GM23248 (cell line): Measurements from ENCODE around the gene FN1. TPM values are rescaled to one million over a fixed set of nuclear protein-coding genes. Genes with fewer than 3 reads are reported as not detected.
"Not testable (repeated sequence)": the region's sequence is repeated elsewhere in the genome, so short reads cannot be mapped to it uniquely, and the experiment has no call there.

ENCODE experiments used
- DNase-seq: peaks from one replicate; pipeline ENCODE4 v3.0.0-alpha.2; 2015
- H2AFZ ChIP-seq: fragments of 200-600 bp; sonication (generic); 2 replicates; pipeline ENCODE4 v1.6.1; 2016; ENCODE audit warnings: antibody characterized with exemption
- H3F3A ChIP-seq: fragments of 200-600 bp; sonication (generic); 2 replicates; pipeline ENCODE4 v1.6.1; 2016; ENCODE audit warnings: mild to moderate bottlenecking, antibody characterized with exemption, mixed run types; ENCODE audit not compliant: insufficient read depth
- H3K27ac ChIP-seq: fragments of 200-600 bp; sonication (generic); 2 replicates; pipeline ENCODE4 v1.5.1; 2016; ENCODE audit warnings: mild to moderate bottlenecking
- H3K27me3 ChIP-seq: fragments of 200-600 bp; sonication (generic); replicated peaks from 2 replicates; pipeline ENCODE4 v1.6.1; 2016; ENCODE audit warnings: mild to moderate bottlenecking; ENCODE audit not compliant: insufficient read depth
- H3K36me3 ChIP-seq: fragments of 200-600 bp; sonication (generic); 2 replicates; pipeline ENCODE4 v1.6.1; 2016; ENCODE audit warnings: low read depth, mild to moderate bottlenecking
- H3K4me1 ChIP-seq: fragments of 200-600 bp; sonication (generic); 2 replicates; pipeline ENCODE4 v1.6.1; 2016; ENCODE audit warnings: mild to moderate bottlenecking; ENCODE audit not compliant: insufficient read depth
- H3K4me2 ChIP-seq: fragments of 200-600 bp; sonication (generic); one replicate; pipeline ENCODE4 v1.6.1; 2016; ENCODE audit warnings: mild to moderate bottlenecking; ENCODE audit not compliant: unreplicated experiment
- H3K4me3 ChIP-seq: fragments of 200-600 bp; sonication (generic); 2 replicates; pipeline ENCODE4 v1.5.1; 2016; ENCODE audit warnings: mild to moderate bottlenecking
- H3K79me2 ChIP-seq: fragments of 200-600 bp; sonication (generic); 2 replicates; pipeline ENCODE4 v1.6.1; 2016; ENCODE audit warnings: mild to moderate bottlenecking; ENCODE audit not compliant: insufficient read depth
- H3K9ac ChIP-seq: fragments of 200-600 bp; sonication (generic); 2 replicates; pipeline ENCODE4 v1.6.1; 2016; ENCODE audit warnings: mild to moderate bottlenecking
- H3K9me2 ChIP-seq: fragments of 200-600 bp; sonication (generic); 2 replicates; pipeline ENCODE4 v1.6.1; 2016; ENCODE audit warnings: mixed run types, mild to moderate bottlenecking, moderate library complexity; ENCODE audit not compliant: insufficient read depth
- H3K9me3 ChIP-seq: fragments of 200-600 bp; sonication (generic); one replicate; pipeline ENCODE4 v1.6.1; 2017; ENCODE audit warnings: low read depth
- H4K20me1 ChIP-seq: fragments of 200-600 bp; sonication (generic); 2 replicates; pipeline ENCODE4 v1.6.0; 2016; ENCODE audit not compliant: insufficient read depth
- EZH2 ChIP-seq: fragments of 200-600 bp; sonication (generic); IDR thresholded peaks from 2 replicates; pipeline ENCODE4 v1.6.1; 2018; ENCODE audit warnings: antibody characterized with exemption, mild to moderate bottlenecking; ENCODE audit not compliant: insufficient read depth, poor library complexity, severe bottlenecking
- EZH2phosphoT487 ChIP-seq: fragments of 200-600 bp; sonication (generic); IDR thresholded peaks from 2 replicates; pipeline ENCODE4 v1.6.1; 2018; ENCODE audit warnings: antibody characterized with exemption, moderate library complexity, mild to moderate bottlenecking, low read depth; ENCODE audit not compliant: insufficient read depth
- WGBS, 2 experiments: methylation state at CpG; one replicate each; pipeline ENCODE4 v1.1.6; 2015 to 2017; ENCODE audit warnings: low lambda C conversion rate in 2 of 2, low coverage in 1 of 2; ENCODE audit errors: missing lambda C conversion rate in 2 of 2; 5-methylcytosine and 5-hydroxymethylcytosine counted together
- in situ Hi-C: fragments of 300-500 bp; cut with MboI; formaldehyde crosslinking; loops from 2 replicates; pipeline ENCODE4 v1.15.0; 2020
- polyA plus RNA-seq: library from polyadenylated mRNA; unstranded; fragments of >200 nt; fragmentation: Nextera tagmentation; extraction: Ambion mirVana; gene quantifications from 2 replicates; pipeline ENCODE4 v1.2.1, GENCODE V29; 2016
- total RNA-seq: library from RNA; depleted of rRNA; stranded (reverse); fragments of >200 nt; shearing (Covaris generic); gene quantifications from 2 replicates; pipeline ENCODE4 v1.2.3, GENCODE V29; 2014; rRNA removed

Gene FN1
- total and polyA plus RNA-seq, 2 experiments from 2014 or later: 20,647 to 33,406 TPM

- H2AFZ ChIP-seq: peak within 1 kb of the TSS; percentile 99
- in situ Hi-C loops: no loop called here
- no peak for TF ChIP-seq EZH2
- no peak for TF ChIP-seq EZH2phosphoT487
- H3K4me2 ChIP-seq: peak within 1 kb of the TSS; percentile 93
- peak within 1 kb of the TSS; percentile 97 for H3K4me3 ChIP-seq
- H3K27ac ChIP-seq: peak within 1 kb of the TSS; percentile 73
- peaks cover 46% of the 10 kb centered on the region for H3K79me2 ChIP-seq
- H3F3A ChIP-seq: peaks cover 9% of the 10 kb centered on the region; the same call in 1 of the 2 replicates
- no peaks in the 10 kb centered on the region for H3K9me3 ChIP-seq
- no peaks in the 10 kb centered on the region for H3K9me2 ChIP-seq
- DNase-seq: peak; percentile 99
- H3K36me3 ChIP-seq: peaks cover 15% of the 10 kb centered on the region; the same call in 1 of the 2 replicates
- WGBS, 2 experiments: 1 to 2% methylated on average over 53 to 58 of the region's 64 CpGs
- peak within 1 kb of the TSS; percentile 95 for H3K9ac ChIP-seq
- H4K20me1 ChIP-seq: no peaks in the 10 kb centered on the region
- H3K4me1 ChIP-seq: peaks cover 9% of the 10 kb centered on the region
- H3K27me3 ChIP-seq: no peaks in the 10 kb centered on the region
These were observed 124.1 kb downstream of the FN1 start, which contains the start of gene ATIC for GRCh38 chr2:215311625-215312396. TSS of gene ATIC (plus strand) at chr2:215312059. CDS start at chr2:215312143, 84 bp downstream.

GRCh38 chr2:215311259-215311624 lies 124.6 kb downstream of the FN1 start:
- 36 to 41% methylated on average over 13 of the region's 13 CpGs for WGBS, 2 experiments

More at GRCh38 chr2:215311259-215311624, 124.6 kb downstream of the FN1 start:
- H3K9me2 ChIP-seq, H3F3A ChIP-seq, H4K20me1 ChIP-seq, in situ Hi-C loops, DNase-seq, H3K27me3 ChIP-seq, H3K4me1 ChIP-seq, H3K9me3 ChIP-seq: not testable (repeated sequence)
- H3K9ac ChIP-seq: peak overlapping the region; percentile 95
- H3K79me2 ChIP-seq: peaks cover 40% of the 10 kb centered on the region
- peak overlapping the region; percentile 97 for H3K4me3 ChIP-seq
- peak overlapping the region; percentile 99 for H2AFZ ChIP-seq
- peak overlapping the region; percentile 73 for H3K27ac ChIP-seq
- H3K36me3 ChIP-seq: peaks cover 12% of the 10 kb centered on the region; the same call in 1 of the 2 replicates
- peak overlapping the region; percentile 93 for H3K4me2 ChIP-seq

Other genes starting within 250 kb of the FN1 start
- 9.4 and 14.4 TPM in 2 replicates for gene ATIC, start 124.0 kb downstream of the FN1 start, total RNA-seq
- gene ATIC, start 124.0 kb downstream of the FN1 start, polyA plus RNA-seq: 61.1 and 68.7 TPM in 2 replicates